Mucosa of rectum (tissue), 2 donors: ENCODE results near the gene TMTC2.
"Not testable (repeated sequence)": the region's sequence is repeated elsewhere in the genome, so short reads cannot be mapped to it uniquely, and the experiment has no call there.

Experiments
- H3K27ac ChIP-seq, 2 donors: one replicate each; pipeline ENCODE4 v1.7.0; 2013; ENCODE audit warnings: inconsistent platforms in 2 of 2, low read depth in 2 of 2, low read length in 2 of 2
- H3K27me3 ChIP-seq, 2 donors: one replicate each; pipeline ENCODE4 v1.7.0; 2013; ENCODE audit warnings: low read length in 2 of 2; ENCODE audit not compliant: control insufficient read depth in 2 of 2, insufficient read depth in 2 of 2
- H3K36me3 ChIP-seq, 2 donors: one replicate each; pipeline ENCODE4 v1.7.0; 2013; ENCODE audit warnings: low read length in 2 of 2; ENCODE audit not compliant: control insufficient read depth in 2 of 2, insufficient read depth in 2 of 2
- H3K4me1 ChIP-seq, 2 donors: one replicate each; pipeline ENCODE4 v1.7.0; 2013; ENCODE audit warnings: low read length in 2 of 2, mild to moderate bottlenecking in 1 of 2; ENCODE audit not compliant: control insufficient read depth in 2 of 2, insufficient read depth in 2 of 2
- H3K4me3 ChIP-seq, 2 donors: one replicate each; pipeline ENCODE4 v1.7.0; 2013; ENCODE audit warnings: low read length in 2 of 2
- H3K9ac ChIP-seq, 2 donors: one replicate each; pipeline ENCODE4 v1.7.0; 2013; ENCODE audit warnings: low read length in 2 of 2, low read depth in 1 of 2, mild to moderate bottlenecking in 1 of 2
- H3K9me3 ChIP-seq, 2 donors: one replicate each; pipeline ENCODE4 v1.7.0; 2013; ENCODE audit warnings: low read length in 2 of 2; ENCODE audit not compliant: control insufficient read depth in 2 of 2
- donor health status: healthy.
- donor health status: Normal muscosa, but diverticular disease.

Gene TMTC2

GRCh38 chr12:82804601-82805000 lies 117.9 kb downstream of the TMTC2 start:
- Histone ChIP-seq H3K36me3 (no peaks in the 10 kb centered on the region), H3K4me3 (no peak overlapping the region), H3K9ac (no peak overlapping the region), H3K27me3 (no peaks in the 10 kb centered on the region), H3K4me1 (no peaks in the 10 kb centered on the region), H3K9me3 (no peaks in the 10 kb centered on the region), H3K27ac (no peak overlapping the region)

GRCh38 chr12:82805004-82805403 lies 118.3 kb downstream of the TMTC2 start:
- not testable (repeated sequence) for H3K27ac ChIP-seq, H3K9me3 ChIP-seq, H3K4me1 ChIP-seq, H3K36me3 ChIP-seq, H3K27me3 ChIP-seq, H3K4me3 ChIP-seq, H3K9ac ChIP-seq

DNA sequence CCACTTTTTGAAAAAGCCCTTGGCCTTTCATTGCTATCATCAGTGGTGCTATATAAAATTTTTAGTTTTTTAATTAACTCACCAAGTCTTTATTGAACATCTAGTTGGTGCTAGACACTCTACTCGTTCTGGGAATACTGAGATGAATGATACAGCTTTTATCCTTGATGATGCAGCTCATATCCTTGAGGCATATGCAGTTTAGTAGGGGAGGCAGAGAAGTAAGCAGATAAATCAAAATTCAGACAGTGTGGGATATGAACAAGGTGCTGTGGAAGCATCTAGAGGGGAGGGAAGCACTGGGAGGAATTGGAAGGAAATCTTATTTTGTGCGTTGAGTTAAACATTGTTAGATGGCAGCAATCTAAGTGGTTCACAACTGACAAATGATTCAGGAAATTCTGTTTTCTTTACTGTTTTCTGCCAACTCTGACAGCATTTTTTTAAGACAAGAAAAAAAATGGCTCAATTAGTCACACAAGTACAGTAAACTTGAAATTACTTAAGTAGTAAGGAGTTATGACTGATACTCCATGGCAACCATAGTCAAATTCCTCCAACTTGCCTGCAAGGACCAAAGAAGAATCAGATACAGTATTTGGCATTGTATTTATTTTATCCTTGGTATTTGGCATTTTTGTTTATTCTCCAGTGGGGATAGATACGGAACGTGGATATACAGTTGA lies 119.2 kb downstream of the TMTC2 start:
- Histone ChIP-seq H3K9me3 (no peaks in the 10 kb centered on the region), H3K4me1 (no peaks in the 10 kb centered on the region), H3K36me3 (no peaks in the 10 kb centered on the region), H3K4me3 (no peak overlapping the region), H3K27me3 (no peaks in the 10 kb centered on the region), H3K27ac (no peak overlapping the region), H3K9ac (no peak overlapping the region)

DNA sequence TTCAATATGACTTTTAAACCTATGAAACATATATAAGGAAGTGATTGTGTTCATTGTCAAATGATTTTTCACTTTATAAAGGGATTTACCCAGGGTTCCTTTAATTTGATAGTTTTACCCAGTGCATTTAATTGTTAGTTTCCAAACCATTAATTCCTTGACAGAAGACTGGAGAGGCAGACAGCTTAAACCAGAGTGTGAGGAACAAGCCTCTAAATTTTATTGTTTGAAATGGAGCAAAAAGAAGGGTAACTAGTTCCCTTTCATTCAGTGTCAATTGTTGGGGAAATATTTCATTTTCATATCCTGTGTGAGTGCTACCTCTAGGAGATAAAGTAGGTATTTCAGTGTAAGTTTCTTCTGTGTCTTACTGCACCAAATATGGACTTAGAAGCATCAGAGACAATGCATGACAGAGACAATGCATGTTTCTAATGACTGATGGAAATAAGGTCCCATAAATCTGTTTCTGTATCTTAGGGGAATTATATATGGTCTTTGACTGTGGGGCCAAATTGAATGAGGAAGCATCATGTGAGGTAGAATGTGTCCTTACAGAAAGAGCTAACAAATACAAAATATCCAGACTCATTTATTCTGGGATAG lies 120.5 kb downstream of the TMTC2 start:
- H3K9ac ChIP-seq: no peak overlapping the region

GRCh38 chr12:82810568-82810967 lies 123.9 kb downstream of the TMTC2 start:
- Histone ChIP-seq H3K27me3 (no peaks in the 10 kb centered on the region), H3K36me3 (no peaks in the 10 kb centered on the region), H3K9me3 (no peaks in the 10 kb centered on the region), H3K27ac (no peak overlapping the region), H3K4me1 (no peaks in the 10 kb centered on the region), H3K9ac (no peak overlapping the region), H3K4me3 (no peak overlapping the region)

More for the DNA sequence above, 120.5 kb downstream of the TMTC2 start:
- H3K4me3 ChIP-seq: no peak overlapping the region
- H3K4me1 ChIP-seq: no peaks in the 10 kb centered on the region
- no peak overlapping the region for H3K27ac ChIP-seq
- no peaks in the 10 kb centered on the region for H3K9me3 ChIP-seq
- no peaks in the 10 kb centered on the region for H3K36me3 ChIP-seq
- H3K27me3 ChIP-seq: no peaks in the 10 kb centered on the region

- Histone ChIP-seq H3K9me3 (no peaks in the 10 kb centered on the region), H3K9ac (no peak overlapping the region)
Observed at GRCh38 chr12:82817368-82817767, 130.7 kb downstream of the TMTC2 start.

DNA sequence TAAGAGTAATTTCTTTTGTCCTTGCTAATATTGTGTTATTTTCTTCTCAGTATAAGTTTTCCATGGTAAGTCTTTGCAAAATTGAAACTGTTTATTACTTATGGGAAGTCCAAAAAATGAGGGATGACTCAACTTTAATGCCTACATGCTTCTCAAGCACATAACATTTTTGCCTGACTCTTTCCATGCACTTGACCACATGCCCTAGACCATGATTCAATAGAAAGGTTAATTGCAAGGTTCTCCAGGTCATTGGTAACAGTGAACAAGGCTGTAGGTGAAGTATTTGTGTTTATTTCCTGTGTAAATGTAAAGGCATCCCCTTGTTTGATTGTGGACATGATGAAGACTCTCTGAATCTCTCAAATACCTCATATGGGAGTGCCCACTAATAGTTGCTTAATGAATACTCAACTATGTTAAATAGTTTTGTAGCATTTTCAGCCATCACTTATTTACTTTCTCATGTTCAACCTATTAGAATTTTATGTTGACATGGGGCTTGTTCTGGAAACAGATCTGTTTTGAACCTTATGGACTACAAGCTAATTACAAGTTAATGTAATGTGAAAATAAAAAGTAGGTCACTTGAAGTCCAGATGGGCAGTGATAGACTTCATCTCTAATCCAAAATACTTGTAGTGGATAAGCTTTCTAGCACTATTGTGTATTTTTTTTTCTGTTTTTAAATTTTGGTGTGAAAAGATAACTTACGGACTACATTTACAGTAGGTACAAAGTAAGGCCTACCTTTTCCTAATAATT lies 131.7 kb downstream of the TMTC2 start:
- H3K27me3 ChIP-seq: no peaks in the 10 kb centered on the region
- no peaks in the 10 kb centered on the region for H3K36me3 ChIP-seq
- no peaks in the 10 kb centered on the region for H3K4me1 ChIP-seq
- no peak overlapping the region for H3K9ac ChIP-seq
- no peak overlapping the region for H3K27ac ChIP-seq
- H3K4me3 ChIP-seq: no peak overlapping the region
- no peaks in the 10 kb centered on the region for H3K9me3 ChIP-seq

More at GRCh38 chr12:82817368-82817767, 130.7 kb downstream of the TMTC2 start:
- Histone ChIP-seq H3K36me3 (no peaks in the 10 kb centered on the region), H3K4me3 (no peak overlapping the region), H3K27me3 (no peaks in the 10 kb centered on the region), H3K4me1 (no peaks in the 10 kb centered on the region), H3K27ac (no peak overlapping the region)

- no peak overlapping the region for H3K4me3 ChIP-seq
- no peaks in the 10 kb centered on the region for H3K4me1 ChIP-seq
- no peaks in the 10 kb centered on the region for H3K9me3 ChIP-seq
- H3K9ac ChIP-seq: no peak overlapping the region
- no peaks in the 10 kb centered on the region for H3K36me3 ChIP-seq
- H3K27ac ChIP-seq: no peak overlapping the region
- H3K27me3 ChIP-seq: no peaks in the 10 kb centered on the region
Observed at GRCh38 chr12:82826505-82826904, 139.8 kb downstream of the TMTC2 start.

DNA sequence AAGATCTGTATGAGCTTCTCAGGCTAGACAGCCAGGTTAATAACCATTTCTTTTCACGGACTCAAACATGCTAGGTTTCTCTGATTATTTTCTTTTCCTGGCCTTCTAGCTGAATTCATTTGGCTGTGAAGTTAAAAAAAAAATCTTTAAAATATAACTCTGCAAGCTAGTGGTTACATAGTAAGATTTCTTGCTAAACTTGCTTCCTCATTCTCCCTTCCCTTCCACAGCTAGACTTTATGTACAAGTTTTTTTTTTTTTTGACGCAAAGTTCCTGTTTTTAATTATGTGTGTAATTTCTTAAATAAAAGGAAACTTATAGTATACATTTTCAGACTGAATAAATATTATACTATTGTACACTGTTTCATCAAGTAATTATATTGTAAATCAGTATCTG lies 145.4 kb downstream of the TMTC2 start:
- no peaks in the 10 kb centered on the region for H3K9me3 ChIP-seq
- no peaks in the 10 kb centered on the region for H3K4me1 ChIP-seq
- no peak overlapping the region for H3K9ac ChIP-seq
- H3K4me3 ChIP-seq: no peak overlapping the region
- H3K27ac ChIP-seq: no peak overlapping the region
- no peaks in the 10 kb centered on the region for H3K27me3 ChIP-seq
- no peaks in the 10 kb centered on the region for H3K36me3 ChIP-seq

DNA sequence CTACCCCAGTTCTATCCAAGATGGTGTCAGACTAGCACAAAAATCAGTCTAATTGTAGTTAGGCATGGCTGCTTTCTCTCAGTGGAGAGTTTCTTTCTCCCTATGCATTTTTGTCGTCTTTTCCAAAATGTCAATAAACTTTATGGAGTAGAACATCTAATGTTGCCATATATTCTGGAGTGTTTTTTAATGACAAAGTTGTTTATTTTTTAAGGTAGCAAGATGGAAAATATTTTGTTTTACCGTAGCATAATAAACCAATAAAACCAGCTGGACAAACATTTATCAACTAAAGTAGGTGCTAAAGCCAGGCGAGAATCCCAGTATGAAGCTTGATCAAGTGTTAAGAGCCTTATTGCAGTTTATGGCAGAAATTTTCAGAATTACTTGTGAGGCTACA lies 146.3 kb downstream of the TMTC2 start:
- H3K4me1 ChIP-seq: no peaks in the 10 kb centered on the region
- no peaks in the 10 kb centered on the region for H3K36me3 ChIP-seq
- no peak overlapping the region for H3K4me3 ChIP-seq
- H3K27me3 ChIP-seq: no peaks in the 10 kb centered on the region
- no peak overlapping the region for H3K9ac ChIP-seq
- no peaks in the 10 kb centered on the region for H3K9me3 ChIP-seq
- no peak overlapping the region for H3K27ac ChIP-seq
